ENCODE measurements around the gene TBC1D22A.
"Not testable (repeated sequence)": the region's sequence is repeated elsewhere in the genome, so short reads cannot be mapped to it uniquely, and the experiment has no call there.

Gene TBC1D22A

DNA sequence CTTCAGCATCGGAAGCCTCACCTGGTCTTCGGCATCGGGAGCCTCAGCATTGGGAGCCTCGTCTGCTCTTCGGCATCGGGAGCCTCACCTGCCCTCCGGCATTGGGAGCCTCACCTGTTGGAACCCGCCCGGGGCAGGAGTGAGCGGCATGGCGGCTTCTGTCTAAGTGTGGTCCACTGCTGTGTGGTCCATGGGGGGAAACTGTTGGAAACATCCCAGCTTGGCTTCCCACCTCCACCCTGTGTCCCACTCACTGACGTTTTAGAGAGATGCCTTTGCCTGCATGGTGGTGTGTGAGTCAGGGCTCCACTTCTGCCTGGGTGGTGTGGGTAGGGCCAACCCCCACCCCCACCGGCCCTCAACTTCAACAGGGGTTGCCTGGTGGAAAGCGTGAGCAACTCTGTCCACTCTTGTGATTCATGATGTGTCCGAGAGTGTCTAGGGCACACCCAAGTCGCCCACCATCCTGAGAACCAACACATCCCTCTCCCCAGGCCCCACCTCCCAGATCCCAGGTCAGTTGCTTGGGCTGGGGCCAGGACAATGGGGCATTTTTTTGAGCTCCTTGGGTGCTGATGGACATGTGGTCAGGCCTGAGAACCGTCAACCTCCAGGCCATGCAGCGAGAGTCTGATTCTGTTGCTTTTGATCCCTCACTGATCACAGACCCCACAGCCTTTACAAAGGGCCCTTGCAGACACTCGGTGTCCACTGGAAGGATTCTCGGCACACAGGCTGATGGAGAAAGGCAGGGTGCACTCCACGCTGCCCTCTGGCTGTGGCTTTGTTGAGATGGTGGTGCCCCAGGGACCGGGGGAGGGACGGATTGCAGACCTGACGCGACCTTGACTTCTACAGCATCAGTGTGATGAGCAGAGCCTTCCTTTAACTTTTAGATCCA is 406.7 kb downstream of the TBC1D22A start:
- DNase-seq (ENCODE audit: low spot score) = peak; percentile 27

DNA sequence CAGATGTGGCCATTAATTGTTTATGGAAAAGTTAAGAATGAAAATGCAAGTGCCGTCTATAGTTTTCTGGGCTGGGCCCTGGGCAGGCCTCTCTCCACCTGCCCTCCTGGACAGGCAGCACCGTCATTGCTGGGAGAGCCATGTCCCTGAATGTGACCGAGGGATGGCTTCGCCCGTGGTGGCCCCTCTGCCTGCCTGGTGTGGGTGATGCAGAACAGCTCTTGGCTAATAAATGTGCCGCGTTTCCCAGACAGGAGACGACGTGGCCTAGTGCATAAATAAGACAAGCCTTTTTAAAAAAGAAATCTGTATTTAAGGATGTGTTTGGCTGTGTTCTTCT is 407.3 kb downstream of the TBC1D22A start:
- DNase-seq (ENCODE audit: low spot score) = no peak

DNA sequence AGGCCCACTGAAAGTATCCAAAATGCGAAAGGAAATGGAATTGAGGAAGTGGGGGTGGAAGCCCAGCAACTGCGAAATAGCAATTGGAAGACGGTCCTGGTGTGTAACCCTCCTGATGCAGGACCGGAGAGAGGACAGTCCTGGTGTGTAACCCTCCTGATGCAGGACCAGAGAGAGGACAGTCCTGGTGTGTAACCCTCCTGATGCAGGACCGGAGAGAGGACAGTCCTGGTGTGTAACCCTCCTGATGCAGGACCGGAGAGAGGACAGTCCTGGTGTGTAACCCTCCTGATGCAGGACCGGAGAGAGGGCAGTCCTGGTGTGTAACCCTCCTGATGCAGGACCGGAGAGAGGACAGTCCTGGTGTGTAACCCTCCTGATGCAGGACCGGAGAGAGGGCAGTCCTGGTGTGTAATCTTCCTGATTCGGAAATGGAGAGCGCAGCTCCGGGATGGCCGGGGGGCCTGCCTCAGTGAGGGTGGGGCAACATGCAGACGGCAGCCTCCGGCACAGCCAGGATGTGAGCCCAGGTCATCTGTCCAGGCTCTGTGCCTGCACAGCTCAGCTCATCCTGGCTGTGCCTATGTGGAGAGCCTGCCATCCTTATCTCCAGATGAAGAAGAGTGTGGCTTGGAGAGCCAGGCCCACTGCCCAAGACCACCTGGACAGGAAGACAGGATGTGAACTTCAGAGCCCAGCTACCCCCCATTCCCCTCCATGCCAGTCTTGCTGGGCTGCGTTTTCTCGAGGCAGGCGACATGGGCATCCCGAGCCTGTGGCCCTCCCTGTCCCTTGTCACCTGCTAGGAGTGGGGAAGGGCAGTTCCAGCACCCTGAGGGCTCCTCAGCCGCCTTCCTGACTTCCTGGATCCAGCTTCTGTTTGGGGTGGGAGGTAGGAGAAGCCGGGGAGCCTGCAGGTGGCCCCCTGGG is 408.3 kb downstream of the TBC1D22A start:
- not testable (repeated sequence) for DNase-seq (ENCODE audit: low spot score)

DNA sequence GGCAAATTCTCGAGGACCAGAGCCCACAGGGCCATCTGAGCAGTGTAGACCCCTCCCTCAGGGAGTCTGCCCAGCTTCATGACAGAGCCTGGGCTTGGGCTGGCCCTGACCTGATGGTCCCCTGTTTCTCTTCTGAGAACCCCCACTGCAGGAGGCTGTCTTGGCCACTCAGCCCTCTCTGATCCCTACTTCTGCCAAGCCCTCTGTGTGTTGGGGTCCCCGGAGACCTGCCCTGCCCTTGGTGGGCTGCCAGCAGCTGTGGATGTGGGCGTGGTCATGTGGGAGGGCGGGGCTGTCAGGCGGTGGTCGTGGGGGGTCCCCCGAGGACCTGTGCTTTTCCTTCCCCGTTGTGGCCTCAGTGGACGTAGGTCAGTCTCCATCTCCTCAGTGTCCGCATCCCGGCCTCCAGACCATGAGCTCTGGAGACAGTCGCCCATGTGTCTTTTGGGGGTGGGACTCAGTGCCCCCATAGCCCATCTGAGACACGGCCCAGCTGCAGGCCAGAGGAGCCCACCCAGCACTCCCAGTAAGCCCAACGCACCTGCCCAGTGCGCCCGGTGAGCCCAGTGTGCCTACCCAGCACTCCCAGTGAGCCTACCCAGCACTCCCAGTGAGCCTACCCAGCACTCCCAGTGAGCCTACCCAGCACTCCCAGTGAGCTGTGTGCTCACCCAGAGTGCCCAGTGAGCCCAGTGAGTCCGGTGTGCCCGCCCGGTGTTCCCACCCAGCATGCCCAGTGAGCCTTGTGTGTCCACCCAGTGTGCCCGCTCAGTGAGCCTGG is 409.2 kb downstream of the TBC1D22A start:
- DNase-seq (ENCODE audit: low spot score) = no peak

DNA sequence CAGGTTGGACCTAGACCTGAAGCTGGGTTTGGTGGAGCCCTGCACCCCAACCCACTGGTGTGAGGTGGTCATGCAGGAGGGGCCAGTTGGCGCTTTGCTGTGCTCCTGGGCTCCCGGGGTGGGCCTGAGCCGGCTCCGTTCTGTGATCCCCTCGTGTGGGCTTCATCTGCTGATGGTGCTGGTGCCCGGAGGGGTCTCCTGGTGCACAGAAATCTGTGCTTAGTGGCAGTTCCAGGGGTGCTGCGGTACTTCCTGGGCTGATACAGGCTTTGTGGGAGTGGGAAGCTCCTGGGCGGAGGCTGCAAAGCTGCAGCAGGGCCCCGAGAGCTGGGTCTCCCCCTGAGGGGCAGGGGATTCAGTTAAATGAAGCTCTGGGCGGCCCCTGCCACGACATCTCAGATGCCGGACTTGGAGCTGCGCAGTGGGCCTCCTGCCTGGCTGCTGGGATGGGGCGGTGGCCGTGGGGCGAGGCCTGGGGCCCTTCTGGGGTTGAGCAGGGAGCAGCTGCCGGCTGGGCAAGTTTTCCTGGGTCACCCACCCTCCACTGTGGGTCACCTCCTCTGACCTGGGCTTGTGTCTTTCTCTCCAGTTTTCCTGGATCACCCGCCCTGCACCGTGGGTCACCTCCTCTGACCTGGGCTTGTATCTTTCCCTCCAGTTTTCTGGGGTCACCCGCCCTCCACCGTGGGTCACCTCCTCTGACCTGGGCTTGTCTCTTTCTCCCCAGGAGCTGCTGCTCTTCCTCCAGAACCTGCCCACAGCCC is 410.5 kb downstream of the TBC1D22A start:
- no peak for DNase-seq (ENCODE audit: low spot score)

DNA sequence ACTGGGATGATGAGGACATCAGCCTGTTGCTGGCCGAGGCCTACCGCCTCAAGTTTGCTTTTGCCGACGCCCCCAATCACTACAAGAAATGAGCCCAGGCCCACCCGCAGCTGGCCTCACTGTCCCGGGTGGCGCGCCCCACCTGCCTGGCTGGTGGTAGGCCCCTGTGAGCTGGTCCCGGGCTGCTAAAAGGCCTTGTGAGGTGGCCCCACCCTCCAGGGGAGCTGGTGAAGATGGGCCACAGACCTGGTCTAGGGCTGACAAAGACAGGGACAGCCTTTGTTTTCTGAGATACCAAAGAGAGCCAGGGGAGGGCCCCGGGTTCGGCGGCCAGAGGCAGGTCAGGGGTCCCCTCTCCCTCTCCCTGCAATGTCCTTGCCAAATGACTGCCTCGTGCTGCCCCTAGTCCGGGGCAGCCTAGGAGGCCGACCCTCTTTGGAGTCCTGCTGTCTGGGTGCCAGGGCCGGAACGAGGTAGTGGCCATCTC is 411.1 kb downstream of the TBC1D22A start:
- DNase-seq (ENCODE audit: low spot score) = no peak

DNA sequence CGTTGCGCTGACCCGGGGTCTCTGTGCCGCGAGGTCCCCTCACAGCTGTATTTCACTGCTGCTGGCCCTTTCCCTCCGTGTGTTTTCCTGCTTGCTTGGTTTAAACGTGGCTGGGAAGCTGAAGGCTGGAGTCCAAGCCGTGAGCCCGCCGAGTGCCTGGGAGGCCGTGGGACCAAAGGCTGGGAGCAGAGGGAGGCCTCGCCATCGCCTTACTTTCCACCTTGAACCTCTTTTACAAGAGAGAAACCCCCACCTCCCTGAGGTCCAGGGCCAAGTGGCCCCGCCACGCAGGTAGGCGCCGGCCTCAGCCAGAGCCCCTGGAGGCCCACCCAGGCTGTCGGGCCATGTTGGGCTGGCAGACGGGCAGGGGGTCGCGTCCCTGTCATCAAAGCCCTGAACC is 411.6 kb downstream of the TBC1D22A start:
- no peak for DNase-seq (ENCODE audit: low spot score)

DNA sequence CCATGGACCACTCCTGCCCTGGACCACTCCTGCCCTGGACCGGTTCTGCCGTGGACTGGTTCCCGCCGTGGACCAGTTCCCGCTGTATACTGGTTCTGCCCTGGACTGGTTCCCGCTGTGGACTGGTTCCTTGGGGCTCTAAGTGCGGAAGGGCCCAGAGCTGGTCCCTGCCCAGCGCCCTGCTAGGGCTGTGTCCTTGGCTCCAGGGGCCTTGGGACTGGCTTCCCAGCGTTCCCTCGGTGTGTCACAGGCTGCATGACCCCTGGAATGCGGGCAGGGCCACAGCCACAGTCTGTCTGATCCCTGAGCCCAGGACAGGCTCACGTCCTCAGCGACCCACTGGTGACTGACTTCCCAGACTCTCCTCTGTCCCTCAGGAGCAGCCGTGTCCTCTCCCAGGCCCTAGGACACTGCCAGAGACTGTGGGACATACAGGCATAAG is 412.2 kb downstream of the TBC1D22A start:
- DNase-seq (ENCODE audit: low spot score) = no peak

DNA sequence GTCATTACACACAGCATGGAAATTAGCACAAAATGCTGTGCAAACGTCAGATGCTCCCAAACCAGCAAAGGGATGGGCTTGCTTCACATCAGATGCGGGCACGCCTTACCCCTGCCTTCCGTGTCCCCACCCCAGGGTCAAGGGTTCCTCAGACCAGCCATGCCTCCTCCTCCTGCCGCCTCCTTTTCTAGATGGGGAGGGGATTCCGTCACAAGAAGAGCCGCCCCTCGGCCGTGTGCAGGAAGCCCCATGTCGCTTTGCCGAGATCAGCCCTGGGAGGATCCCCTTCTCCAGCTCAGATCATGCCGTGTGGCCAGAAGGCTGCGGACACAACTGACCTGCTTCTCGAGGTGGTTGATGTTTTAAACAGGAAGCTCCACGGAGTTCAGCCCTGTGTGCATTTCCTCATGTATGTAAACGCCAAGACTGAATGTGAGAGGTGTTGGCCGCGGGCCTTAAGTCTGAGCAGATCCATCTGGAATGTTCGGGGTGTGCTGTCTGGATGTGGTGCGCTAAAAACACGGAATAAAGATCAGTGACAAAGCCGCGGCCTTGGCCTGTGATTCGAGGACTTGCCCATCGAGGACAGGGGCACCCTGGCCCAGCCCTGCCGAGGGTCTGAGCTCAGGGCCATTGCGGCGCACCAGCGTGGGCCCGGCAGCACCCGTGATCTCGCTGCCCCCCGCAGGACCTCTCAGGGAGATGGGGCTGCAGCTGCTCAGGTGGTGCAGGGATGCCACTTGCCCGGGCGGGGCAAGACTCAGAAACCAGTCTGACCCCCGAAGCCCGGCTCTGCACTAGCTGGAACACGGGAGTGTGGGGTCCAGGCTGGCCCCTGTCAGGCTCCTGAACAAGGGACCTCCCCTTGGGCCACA is 412.9 kb downstream of the TBC1D22A start:
- no peak for DNase-seq (ENCODE audit: low spot score)

DNA sequence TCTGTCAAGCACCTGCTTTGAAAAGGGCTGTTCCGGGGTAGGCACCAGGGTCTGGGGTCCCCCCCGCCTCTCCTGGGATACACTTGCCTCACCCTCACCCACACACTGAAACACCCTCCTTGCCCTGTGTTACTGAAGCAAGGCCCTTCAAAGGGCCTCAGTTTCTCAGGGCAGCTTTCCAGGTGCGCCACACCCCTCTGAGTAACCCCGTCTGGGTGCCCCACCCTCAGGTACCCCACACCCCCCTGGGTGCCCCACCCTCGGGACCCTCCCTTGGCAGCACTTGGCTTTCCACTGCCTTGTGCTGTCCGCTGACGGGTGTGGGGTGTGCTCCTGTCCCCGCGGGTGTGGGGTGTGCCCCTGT is 413.6 kb downstream of the TBC1D22A start:
- DNase-seq (ENCODE audit: low spot score) = no peak

DNA sequence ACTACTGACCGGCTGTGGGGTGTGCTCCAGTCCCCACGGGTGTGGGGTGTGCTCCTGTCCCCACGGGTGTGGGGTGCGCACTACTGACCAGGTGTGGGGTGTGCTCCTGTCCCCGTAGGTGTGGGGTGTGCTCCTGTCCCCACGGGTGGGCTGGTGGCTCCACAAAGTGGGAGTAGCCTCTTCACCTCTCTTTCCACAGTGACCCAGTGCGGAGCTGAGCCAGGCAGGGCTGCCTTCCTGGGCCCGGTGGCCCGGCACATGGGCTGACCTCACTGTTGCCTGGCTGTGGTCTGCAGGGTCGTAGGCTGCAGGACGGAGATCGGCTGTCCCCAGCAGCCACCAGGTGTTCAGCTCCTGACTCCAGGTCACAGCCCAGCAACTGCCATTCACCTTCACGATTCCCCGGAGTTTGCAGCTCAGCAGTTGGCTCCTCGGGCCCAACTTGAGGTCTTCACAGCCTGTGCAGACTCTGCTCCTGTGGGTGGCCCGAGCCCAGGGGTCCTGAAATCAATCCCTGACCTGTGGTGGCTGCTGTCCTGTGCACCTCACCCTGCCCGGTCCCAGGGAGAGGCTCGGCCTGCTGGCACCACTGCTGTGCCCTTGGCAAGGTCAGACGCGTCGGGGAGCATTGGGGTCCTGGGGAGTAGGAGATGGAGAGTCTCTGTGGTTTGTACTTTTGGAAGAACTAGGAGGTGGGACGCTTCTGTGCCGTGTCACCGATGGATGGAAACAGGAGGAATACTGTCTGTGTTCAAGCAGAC is 414.3 kb downstream of the TBC1D22A start:
- DNase-seq (ENCODE audit: low spot score) = no peak

DNA sequence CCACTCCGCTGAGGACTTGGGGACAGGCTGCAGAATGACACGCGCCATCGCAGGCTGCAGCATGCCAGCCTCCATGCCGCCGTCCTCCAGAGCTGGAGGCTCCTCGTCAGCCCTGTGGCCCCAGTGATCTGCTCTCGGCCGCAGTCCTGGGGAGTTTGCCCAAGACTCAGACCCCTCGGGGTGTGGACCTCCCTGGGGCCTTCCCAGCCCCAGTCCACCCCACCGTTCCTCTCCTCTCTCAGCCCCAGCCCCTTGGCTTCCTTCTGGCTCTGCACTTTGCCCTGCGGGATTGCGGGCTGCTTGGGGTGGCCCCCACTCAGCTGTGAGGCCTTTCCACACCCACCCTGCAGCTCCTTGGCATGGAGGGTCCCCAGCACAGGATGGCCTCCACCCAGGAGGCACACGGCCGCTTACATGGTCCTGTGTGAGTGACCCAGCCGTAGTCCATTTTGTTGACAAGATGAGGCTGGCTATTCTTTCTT is 414.9 kb downstream of the TBC1D22A start:
- no peak for DNase-seq (ENCODE audit: low spot score)

DNA sequence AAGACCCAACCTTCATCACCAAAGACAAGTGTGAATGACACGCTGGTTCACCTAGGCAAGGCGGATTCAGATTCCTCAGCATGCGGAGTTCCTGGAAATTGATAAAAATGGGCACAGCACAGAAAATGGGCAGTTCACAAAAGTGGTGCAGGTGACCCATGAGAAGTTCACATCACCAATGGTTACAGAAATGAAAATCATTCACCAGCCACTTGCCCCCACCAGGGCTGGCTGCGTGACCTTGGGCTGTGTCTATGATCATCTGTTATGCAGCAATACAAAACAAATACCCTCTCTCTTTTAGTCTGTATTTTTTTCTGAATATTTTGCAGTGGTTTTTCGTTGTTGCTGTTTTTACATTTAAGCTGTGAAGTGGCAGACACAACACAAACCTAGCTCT is 415.9 kb downstream of the TBC1D22A start:
- DNase-seq (ENCODE audit: low spot score) = no peak

DNA sequence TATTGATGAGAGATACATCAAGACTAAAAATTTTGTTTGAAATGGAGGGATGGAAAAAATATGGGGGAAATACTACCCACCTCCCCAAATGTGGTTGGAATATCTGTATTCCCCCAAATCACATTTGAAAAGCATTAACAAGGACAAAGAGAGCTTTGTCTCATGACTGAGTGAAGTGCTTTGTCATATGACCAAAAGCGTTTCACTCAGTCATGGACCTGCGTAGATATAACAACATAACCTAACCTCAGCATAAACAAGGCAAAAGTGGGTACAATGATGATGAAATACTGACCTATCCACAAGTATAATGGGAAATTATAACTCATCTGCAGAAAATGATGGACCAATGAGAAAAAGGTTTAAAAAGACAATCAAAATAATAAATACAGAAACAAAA is 418.3 kb downstream of the TBC1D22A start:
- no peak for DNase-seq (ENCODE audit: low spot score)

DNA sequence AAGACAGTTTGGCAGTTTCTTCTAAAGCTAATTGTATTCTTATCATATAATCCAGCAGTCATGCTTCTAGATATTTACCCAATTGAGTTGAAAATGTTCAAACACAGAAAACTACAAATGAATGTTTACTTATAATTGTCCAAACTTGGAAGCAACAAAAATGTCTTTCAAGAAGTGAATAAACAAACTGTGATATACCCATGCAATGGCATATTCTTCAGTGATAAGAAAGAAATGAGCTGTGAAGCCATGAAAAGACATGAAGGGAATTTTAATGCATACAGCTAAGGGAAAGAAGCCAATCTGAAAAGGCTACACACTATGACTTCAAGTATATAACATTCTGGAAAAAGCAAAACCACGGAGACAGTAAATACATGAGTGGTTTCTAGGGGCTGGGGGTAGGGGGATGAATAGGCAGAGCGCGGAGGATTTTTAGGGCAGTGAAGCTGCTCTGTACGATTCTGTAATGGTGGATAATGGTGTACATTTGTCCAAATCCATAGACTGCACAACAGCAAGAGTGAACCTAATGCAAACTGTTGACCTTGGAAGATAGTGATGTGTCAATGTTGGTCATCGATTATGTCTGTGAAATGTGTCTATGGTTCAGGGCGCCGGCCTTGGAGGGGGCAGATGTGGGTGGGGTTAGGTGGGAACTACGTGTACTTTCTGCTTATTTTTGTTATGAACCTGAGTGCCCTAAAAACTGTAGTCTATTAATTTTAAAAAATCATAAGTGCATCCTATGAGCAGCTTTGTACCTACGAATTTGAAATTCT is 424.9 kb downstream of the TBC1D22A start:
- DNase-seq (ENCODE audit: low spot score) = no peak

DNA sequence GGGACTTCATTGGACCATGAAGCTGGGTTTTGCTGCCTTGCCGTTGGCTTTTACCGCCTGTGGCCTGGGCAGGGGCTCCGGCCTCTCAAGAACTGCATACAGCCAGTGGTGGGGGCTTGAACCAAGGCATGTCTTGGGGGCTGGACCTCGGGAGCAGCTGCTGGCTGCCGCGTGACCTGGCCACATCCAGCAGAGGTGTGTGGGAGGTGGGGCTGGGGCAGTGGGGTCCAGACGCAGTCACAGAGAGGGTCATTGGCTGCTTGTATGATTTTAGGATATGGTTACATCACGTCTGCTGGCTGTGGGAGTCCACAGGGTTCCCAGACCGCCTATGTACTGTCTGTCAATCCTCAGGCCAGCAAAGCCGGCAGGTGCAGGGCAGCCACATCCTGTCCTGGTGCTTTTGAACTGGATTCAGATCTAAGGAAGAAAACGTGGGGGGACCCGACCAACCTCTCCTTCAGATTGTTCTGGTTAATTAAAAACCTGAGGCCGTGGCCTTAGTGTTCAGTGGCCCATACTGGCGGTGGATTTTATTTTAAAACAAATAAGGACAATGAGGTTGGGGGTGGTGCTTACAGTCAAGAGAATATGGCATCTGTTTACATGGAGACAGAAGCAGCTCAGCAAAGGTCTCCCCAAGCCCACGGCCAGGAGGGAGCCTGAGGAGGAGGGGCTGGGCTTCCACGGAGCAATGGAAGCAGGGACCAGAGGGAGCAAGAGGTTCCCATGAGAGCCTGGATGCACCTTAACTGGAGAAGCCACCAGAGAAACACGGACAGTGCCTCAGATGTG is 426.0 kb downstream of the TBC1D22A start:
- no peak for DNase-seq (ENCODE audit: low spot score)

DNA sequence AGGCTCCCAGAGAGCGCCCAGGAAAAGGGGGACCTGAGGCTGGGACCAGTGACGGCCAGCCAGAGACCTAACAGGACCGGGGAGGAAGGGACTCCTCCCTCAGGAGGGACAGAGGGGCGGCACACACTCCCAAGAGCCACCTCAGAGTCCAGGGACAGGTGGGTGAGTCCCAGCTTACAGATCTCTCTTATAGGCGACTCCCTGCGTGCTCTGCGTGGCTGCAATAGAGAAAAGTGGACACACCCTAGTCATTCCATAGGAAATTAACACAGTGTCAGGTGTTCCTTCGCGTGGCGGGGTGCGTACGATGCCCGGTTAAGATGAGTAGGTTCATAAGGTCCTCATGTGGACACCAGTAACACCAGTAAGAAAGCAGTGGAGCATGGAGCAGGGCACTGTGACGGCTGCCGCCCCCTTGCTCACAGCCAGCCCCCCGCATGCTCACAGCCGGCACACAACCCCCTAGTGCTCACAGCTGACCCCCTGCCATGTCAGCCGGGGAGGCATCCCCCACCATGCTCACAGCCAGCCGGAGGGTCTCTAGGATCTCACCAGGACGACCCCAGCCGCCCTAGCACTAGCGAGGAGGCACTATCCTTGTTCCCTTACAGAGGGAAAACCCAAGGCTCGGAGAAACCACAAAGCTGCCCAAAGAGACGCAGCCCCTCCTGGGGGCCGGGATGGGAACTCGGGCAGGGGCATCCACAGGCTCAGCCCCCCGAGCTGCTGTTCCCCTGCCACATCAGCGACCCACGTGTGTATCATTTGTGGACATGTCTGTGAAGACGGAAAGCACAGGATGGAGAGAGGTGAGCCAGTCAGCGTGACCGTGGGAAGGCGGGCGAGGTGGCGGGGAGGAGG is 426.8 kb downstream of the TBC1D22A start:
- no peak for DNase-seq (ENCODE audit: low spot score)
